ENCODE results near the gene FBXW11.
"Not testable (repeated sequence)": the region's sequence is repeated elsewhere in the genome, so short reads cannot be mapped to it uniquely, and the experiment has no call there.

The FBXW11 gene

GRCh38 chr5:171946000-171946781 lies 60.2 kb downstream of the FBXW11 start:
- no peak for DNase-seq

GRCh38 chr5:171945476-171945875 lies 61.0 kb downstream of the FBXW11 start:
- no peak for DNase-seq

- no peak for DNase-seq
Observed at GRCh38 chr5:171945066-171945465, 61.4 kb downstream of the FBXW11 start.

DNA sequence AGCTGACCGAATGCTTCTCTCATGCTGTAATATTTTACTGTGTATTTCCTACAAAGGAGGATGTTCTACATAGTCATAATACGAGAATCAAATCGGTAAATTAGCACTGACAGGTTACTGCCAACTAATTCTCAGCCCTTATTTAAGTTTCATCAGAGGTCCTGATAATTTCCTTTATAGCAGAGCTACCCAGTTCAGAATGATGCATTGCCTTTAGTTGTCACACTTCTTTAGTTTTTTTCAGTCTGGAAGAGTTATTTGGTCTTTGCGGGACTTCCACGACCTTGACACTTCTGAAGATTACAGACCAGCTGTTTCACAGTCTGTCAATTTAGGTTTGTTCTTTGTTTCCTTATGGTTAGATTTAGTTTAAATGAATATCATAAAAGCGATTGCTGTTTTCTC lies 64.3 kb downstream of the FBXW11 start:
- not testable (repeated sequence) for DNase-seq

DNA sequence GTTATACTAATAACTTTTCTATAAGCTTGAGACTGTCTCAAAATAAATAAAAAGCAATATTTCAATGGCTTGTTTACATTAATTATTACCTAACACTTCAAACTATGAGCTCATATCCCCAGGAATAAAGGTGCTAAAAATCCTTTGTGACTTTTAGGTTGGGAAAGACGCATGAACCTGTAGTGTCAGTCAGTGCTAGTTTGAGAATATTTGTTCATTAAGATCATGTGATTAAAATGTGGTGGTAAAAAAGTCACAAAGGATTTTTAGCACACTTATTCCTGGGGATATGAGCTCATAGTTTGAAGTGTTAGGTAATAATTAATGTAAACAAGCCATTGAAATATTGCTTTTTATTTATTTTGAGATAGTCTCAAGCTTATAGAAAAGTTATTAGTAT lies 64.8 kb downstream of the FBXW11 start:
- DNase-seq = not testable (repeated sequence)

- DNase-seq = not testable (repeated sequence)
Observed at GRCh38 chr5:171941275-171941674, 65.2 kb downstream of the FBXW11 start.

GRCh38 chr5:171939951-171940350 lies 66.5 kb downstream of the FBXW11 start:
- no peak for DNase-seq

- DNase-seq = no peak
Observed at GRCh38 chr5:171938358-171938757, 68.1 kb downstream of the FBXW11 start.

DNA sequence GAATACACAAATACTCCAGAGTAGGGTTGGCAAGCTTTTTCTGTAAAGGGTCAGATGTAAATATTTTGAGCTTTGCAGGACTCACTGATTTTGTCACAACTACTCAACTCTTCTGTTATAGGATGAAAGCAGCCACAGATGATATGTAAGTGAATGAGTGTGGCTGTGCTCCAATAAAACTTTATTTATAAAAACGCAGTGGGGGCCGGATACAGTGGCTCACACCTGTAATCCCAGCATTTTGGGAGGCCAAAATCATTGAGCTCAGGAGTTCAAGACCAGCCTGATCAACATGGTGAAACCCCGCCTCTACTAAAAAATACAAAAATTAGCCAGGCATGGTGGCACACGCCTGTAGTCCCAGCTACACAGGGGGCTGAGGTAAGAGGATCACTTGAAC lies 69.1 kb downstream of the FBXW11 start:
- DNase-seq = no peak

DNA sequence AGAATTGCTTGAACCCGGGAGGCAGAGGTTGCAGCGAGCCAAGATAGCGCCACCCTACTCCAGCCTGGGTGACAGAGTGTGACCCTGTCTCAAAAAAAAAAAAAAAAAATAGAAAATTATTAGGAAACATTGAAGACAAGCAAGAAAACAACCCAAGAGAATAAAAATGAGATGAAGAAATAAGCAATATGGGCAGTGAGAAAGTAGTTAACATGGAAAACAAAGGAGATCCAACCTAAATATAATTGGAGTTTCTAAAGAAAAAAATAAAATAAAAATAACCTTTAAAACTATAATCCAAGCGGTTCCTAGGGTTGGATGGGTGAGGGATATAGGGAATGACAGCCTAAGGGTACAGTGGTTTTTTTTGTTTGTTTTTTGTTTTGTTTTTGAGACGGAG lies 71.9 kb downstream of the FBXW11 start:
- DNase-seq = no peak

- DNase-seq = no peak
Observed at GRCh38 chr5:171931163-171931562, 75.3 kb downstream of the FBXW11 start.

DNA sequence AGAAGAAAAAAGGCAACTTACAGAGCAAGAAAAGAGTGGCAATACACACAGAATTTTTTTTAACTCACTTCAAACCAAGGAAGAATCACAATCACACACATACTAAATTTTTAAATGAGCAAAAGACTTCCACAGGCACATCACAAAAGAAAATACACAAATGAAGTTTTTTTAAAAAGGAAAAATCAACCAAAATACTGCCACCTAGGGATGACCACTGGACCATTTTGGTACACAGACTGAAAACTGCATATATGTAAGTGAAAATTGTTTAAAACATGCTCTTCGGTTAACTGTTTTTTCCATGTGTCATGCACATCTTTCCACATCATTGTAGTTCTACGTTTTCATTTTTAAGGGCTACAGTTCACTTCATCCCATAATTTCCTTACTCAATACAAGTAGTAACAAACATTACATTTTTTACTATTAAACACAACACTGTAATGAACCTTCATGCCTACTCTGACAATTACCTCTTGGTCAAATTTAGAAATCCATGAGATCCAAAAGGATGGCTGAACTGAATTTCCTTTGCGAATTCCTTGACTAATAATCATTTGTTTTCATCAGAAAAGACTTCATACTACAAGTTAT lies 79.0 kb downstream of the FBXW11 start:
- DNase-seq = no peak

DNA sequence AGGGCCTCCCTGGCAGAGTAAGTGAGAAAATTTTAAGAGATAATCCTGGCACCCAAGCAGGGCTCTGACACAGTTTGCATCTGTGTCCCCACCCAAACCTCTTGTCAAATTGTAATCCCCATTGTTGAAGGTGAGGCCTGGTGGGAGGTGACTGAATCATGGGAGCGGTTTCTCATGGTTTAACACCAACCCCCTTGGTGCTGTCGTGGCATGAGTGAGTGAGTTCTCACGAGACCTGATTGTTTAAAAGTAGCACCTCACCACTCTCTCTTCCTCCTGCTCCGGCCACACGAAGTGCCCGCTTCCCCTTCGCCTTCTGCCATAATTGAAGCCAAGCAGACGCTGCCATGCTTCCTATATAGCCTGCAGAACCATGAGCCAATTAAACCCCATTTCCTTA lies 80.1 kb downstream of the FBXW11 start:
- no peak for DNase-seq

DNA sequence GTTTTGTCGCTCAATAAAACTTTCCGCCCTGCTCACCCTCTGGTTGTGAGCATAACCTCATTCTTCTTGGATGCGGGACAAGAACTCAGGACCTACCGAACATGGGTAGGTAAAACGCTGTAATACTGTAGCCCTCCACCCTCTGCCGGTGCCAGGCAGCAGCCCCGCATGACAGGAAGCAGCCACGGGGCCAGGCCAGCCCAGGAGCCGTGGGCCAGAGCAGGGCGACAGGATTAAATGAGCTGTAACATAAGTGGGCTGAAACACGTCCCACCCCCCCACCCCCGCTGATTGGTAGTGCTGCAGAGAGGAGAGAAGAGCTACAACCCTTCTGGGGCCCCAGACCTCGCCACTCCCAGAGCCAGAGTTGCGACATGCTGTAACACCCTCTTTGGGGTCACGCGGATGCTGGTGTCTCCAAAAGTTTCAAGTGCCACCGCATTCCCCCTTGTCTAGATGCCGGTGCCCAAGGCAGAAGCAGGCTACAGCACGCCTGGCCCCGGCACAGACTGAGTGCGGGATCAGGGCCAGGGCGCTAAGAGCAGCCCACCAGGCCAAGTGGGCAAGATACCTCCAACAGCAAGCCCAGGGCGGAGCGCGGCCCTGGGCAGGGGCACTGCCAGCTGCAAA lies 81.8 kb downstream of the FBXW11 start:
- DNase-seq = no peak

GRCh38 chr5:171920765-171921391 lies 85.6 kb downstream of the FBXW11 start:
- no peak for DNase-seq

- DNase-seq = not testable (repeated sequence)
Observed at GRCh38 chr5:171915700-171916099, 90.7 kb downstream of the FBXW11 start.

- no peak for DNase-seq
Observed at GRCh38 chr5:171914726-171915338, 91.6 kb downstream of the FBXW11 start.

- no peak for DNase-seq
Observed at GRCh38 chr5:171913987-171914273, 92.5 kb downstream of the FBXW11 start.

DNA sequence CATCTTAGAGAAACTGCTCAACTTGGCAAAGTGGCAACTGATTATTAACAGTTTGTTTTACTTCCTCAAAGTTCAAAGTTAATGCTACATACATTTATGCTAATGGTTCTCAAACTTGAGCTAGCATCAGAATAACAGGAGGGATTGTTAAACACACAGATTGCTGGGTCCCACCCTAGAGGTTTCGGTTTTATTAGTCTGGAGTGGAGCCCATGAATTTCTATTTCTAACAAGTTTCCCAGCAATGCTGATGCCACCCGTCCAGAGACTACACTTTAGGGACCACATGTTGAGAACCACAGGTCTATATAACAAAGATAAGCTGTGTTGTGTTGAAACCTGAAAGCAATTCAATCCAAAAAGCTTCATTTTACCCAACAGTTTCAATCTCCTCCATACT lies 95.3 kb downstream of the FBXW11 start:
- no peak for DNase-seq

DNA sequence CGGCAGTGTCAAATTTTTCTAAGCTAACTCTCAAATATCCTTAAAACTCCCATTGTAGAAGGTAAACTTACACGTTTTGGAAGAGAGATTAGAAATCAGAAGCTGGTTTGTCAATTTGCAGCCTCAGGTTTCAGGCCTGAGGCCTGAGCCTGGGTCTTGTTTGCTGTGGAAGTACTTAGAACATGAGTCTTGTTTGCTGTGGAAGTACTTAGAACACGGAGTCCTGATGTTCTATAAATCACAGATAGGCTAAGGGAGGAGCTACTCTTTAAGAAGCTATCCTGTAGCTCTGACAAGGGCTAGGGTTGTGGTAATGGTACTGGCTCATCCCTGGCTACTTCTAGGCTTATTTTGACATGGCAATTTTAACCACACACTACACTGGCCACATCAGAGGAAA lies 97.8 kb downstream of the FBXW11 start:
- no peak for DNase-seq

- DNase-seq = peak; percentile 28
Observed at GRCh38 chr5:171907725-171908343, 98.6 kb downstream of the FBXW11 start.

DNA sequence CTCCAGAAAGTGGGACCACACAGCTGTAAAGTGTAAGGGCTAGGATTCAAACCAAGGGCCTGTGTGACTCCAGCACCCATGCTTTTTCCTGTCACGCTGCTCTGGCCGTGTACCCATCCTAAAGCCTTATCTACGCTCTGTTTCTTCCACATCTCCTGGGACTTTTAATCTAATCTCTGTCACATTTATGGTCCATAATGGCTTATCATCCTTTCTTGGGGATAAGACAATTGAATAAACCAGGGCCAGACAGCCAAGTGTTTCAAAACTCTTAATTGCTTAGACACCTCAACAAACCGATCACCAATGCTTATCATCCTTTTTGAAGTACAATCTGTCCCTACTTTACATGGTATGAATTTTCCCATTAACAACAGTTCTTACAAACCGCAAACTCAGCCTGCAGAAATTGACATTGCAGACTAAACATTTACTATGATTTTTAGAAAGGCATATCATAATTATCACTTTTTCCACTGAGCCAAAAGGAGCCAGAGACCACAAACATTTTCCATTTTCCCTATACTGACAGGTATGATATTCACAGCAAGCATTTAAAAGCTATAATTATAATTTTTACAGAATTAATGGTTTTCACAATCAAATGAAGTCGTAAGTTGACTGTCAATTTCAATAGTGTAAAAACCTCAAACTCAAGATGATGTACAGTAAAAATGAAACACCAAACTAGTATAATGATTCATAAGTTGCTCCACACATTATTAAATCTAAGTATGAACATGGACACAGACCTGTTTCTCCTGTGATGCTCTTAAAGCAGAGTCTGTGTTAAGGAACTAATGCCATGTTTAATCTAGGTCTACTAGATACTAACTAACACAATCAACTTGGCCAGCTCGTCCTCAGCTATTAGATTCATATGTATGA lies 99.5 kb downstream of the FBXW11 start:
- DNase-seq = no peak

Data from GDM1 (cell line).